Spinal cord (tissue), 10 donors: Measurements from ENCODE around the gene IMPDH2. TPM values are rescaled to one million over a fixed set of nuclear protein-coding genes. Genes with fewer than 3 reads are reported as not detected.

Experiments used
- DNase-seq, 6 donors: peaks; one replicate each; pipeline versions ENCODE4 v3.0.0 to v3.0.0-alpha.2; 2013 to 2015; ENCODE audit warnings: low spot score in 6 of 6, low read depth in 4 of 6
- H3K27ac ChIP-seq: one replicate; pipeline ENCODE4 v1.5.1; 2013; ENCODE audit warnings: low read depth, low read length, control low read depth
- H3K27me3 ChIP-seq: one replicate; pipeline ENCODE4 v1.6.1; 2013; ENCODE audit warnings: low read length; ENCODE audit not compliant: control insufficient read depth, insufficient read depth
- H3K36me3 ChIP-seq: one replicate; pipeline ENCODE4 v1.6.1; 2013; ENCODE audit warnings: low read length; ENCODE audit not compliant: control insufficient read depth, insufficient read depth
- H3K4me1 ChIP-seq: one replicate; pipeline ENCODE4 v1.6.1; 2013; ENCODE audit warnings: low read length; ENCODE audit not compliant: control insufficient read depth, insufficient read depth
- H3K4me3 ChIP-seq: one replicate; pipeline ENCODE4 v1.5.1; 2013; ENCODE audit warnings: low read depth, low read length, control low read depth
- H3K9me3 ChIP-seq: one replicate; pipeline ENCODE4 v1.6.1; 2013; ENCODE audit warnings: low read length; ENCODE audit not compliant: control insufficient read depth, insufficient read depth
- WGBS: methylation state at CpG from one replicate; pipeline ENCODE4 v1.1.5; 2013; ENCODE audit warnings: missing lambda C conversion rate; ENCODE audit not compliant: insufficient coverage; 5-methylcytosine and 5-hydroxymethylcytosine counted together
- long read RNA-seq, 4 donors: transcript quantifications; one replicate each; lab custom pipeline, GENCODE V29; 2026
- polyA plus RNA-seq, 2 donors: library from polyadenylated mRNA; unstranded; fragments of 120-200 nt; gene quantifications; one replicate each; pipeline ENCODE4 v1.2.1, GENCODE V29; 2013; ENCODE audit not compliant: insufficient read length in 2 of 2
- total RNA-seq, 2 donors: library from RNA; depleted of rRNA in 1 of 2; stranded (reverse); fragments of 120-200 nt in 1 of 2; fragments of >200 nt in 1 of 2; gene quantifications; one replicate each; pipeline versions ENCODE4 v1.2.3 to v1.2.4, GENCODE V29; 2013 to 2014
- donor health status: healthy.

The IMPDH2 gene
- total RNA-seq, result 100 to 1,000 TPM; 143 to 215 TPM
- 100 to 1,000 TPM; 139 to 150 TPM for polyA plus RNA-seq
- long read RNA-seq, donor 1, transcript IMPDH2-201 (14 exons, 1,643 nt), result major isoform, 36 of 57 reads
- long read RNA-seq, donor 1, transcript IMPDH2-205 (2 exons, 420 nt), result minor isoform, 5 of 57 reads
- long read RNA-seq, donor 1, partial matches to known transcripts, result 16 of 57 reads
- long read RNA-seq, donor 1, other reads (novel, unspliced or antisense), result 0 of 57 reads
- long read RNA-seq, donor 2, transcript IMPDH2-201 (14 exons, 1,643 nt), result major isoform, 7 of 8 reads
- long read RNA-seq, donor 2, partial matches to known transcripts, result 0 of 8 reads
- long read RNA-seq, donor 2, other reads (novel, unspliced or antisense), result 0 of 8 reads
- long read RNA-seq, donor 3, transcript IMPDH2-201 (14 exons, 1,643 nt), result major isoform, 16 of 24 reads
- long read RNA-seq, donor 3, partial matches to known transcripts, result 6 of 24 reads
- long read RNA-seq, donor 3, other reads (novel, unspliced or antisense), result 0 of 24 reads
- long read RNA-seq, donor 4, transcript IMPDH2-201 (14 exons, 1,643 nt), result major isoform, 86 of 154 reads
- long read RNA-seq, donor 4, transcript IMPDH2-205 (2 exons, 420 nt), result minor isoform, 6 of 154 reads
- long read RNA-seq, donor 4, partial matches to known transcripts, result 58 of 154 reads
- long read RNA-seq, donor 4, other reads (novel, unspliced or antisense), result 0 of 154 reads

GRCh38 chr3:49028673-49029562 lies at the start of gene IMPDH2:
TSS of gene IMPDH2 (minus strand) at chr3:49029398. CDS start at chr3:49029350, 48 bp downstream.
- DNase-seq, result peak; percentile 87 to 98 (median 90)
- H3K4me3 ChIP-seq, result peak within 1 kb of the TSS; percentile 95
- H3K27ac ChIP-seq, result peak within 1 kb of the TSS; percentile 89
- 2% methylated on average over 52 of the region's 55 CpGs for WGBS
- no peaks in the 10 kb centered on the region for H3K27me3 ChIP-seq
- H3K4me1 ChIP-seq, result peaks cover 17% of the 10 kb centered on the region
- H3K36me3 ChIP-seq, result peaks cover 69% of the 10 kb centered on the region
- no peaks in the 10 kb centered on the region for H3K9me3 ChIP-seq

DNA sequence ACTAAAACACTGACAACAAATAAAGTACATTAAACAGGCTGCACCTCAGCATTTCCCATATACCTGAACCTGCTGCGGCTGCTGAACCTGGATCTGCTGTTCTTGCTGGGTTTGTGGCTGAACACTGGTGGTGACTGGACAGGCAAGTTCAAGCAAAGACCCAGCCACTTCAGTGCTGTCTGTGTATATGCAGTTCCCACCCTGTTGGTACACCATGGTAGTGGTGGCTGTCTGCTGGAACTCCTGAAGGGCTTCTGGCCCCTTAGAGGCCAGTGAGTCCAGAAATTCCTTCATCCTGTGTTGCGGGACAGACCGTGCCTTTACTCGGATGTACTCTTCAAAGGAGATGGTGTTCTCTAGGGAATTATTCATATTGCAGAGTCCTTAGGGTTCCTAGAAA lies 47.4 kb upstream of the IMPDH2 start:
- H3K36me3 ChIP-seq, result peaks cover 57% of the 10 kb centered on the region
- no peaks in the 10 kb centered on the region for H3K4me1 ChIP-seq
- no peak for DNase-seq
- no peak overlapping the region for H3K4me3 ChIP-seq
- no peaks in the 10 kb centered on the region for H3K27me3 ChIP-seq
- H3K27ac ChIP-seq, result no peak overlapping the region
- 100% methylated on average over 3 of the region's 4 CpGs for WGBS
- no peaks in the 10 kb centered on the region for H3K9me3 ChIP-seq

DNA sequence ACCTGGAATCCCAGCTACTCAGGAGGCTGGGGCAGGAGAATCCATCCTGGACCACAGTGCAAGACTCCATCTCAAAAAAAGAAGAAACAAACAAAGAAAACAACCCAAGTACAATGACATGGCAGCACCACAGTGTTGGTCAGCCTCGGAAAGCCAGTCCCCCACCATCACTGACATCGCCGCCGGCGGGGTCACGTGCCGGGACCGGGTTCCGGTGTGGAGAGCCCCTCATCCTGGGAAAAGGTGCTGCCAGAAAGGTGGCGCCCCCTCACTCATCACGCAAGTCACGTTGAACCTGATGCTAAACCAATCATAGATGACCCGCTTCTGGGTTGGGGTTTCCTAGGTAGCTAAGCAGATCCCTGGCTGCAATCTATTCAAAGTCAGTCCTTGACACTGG lies 46.9 kb upstream of the IMPDH2 start:
- 90% methylated on average over 2 of the region's 13 CpGs for WGBS
- Histone ChIP-seq H3K4me1 (no peaks in the 10 kb centered on the region), H3K9me3 (no peaks in the 10 kb centered on the region), H3K36me3 (peaks cover 59% of the 10 kb centered on the region), H3K4me3 (no peak overlapping the region), H3K27ac (no peak overlapping the region), H3K27me3 (no peaks in the 10 kb centered on the region)
- no peak for DNase-seq

DNA sequence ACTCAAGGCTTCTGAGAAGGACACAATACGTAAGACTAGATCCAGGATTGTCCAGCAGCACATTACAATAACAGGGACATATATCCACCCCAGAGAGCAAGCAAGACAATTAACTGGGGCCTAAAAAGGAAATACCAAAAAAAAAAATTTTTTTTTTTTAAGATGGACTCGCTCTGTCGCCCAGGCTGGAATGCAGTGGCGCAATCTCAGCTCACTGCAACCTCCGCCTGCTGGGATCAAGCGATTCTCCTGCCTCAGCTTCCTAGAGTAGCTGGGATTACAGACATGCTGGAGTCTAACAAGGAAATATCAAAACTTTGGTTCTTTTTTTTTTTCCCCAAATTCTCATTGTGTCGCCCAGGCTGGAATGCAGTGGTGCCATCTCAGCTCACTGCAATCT lies 28.8 kb upstream of the IMPDH2 start:
- Histone ChIP-seq H3K36me3 (peaks cover 61% of the 10 kb centered on the region), H3K4me1 (no peaks in the 10 kb centered on the region), H3K27me3 (no peaks in the 10 kb centered on the region), H3K9me3 (no peaks in the 10 kb centered on the region), H3K4me3 (no peak overlapping the region), H3K27ac (no peak overlapping the region)
- WGBS, result 97% methylated on average over 5 of the region's 7 CpGs
- DNase-seq, result no peak

DNA sequence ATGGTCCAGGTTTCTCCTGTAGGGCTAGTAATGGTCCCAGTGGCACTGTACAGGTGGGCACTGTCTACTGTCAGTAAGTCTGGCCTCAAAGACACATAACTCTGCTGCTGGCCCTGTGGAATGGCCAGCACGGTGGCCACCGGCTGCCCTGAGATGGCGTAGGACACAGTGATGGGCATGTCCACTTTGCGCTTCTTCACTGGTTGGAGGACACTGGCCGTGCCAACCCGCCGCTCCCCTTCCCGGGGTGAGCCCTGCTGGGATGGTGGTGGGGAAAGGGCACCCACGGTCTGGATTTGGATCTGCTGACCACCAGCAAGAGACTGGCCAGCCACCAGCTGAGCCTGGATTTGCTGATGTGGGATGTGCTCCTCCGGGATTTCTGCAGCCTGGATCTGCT lies 28.1 kb upstream of the IMPDH2 start:
- H3K4me3 ChIP-seq, result no peak overlapping the region
- H3K27me3 ChIP-seq, result no peaks in the 10 kb centered on the region
- peaks cover 63% of the 10 kb centered on the region for H3K36me3 ChIP-seq

GRCh38 chr3:49054344-49054862 lies 25.2 kb upstream of the IMPDH2 start:
- H3K36me3 ChIP-seq, result peaks cover 59% of the 10 kb centered on the region
- H3K27ac ChIP-seq, result no peak overlapping the region
- H3K27me3 ChIP-seq, result no peaks in the 10 kb centered on the region
- H3K9me3 ChIP-seq, result no peaks in the 10 kb centered on the region
- no peaks in the 10 kb centered on the region for H3K4me1 ChIP-seq
- WGBS, result no CpG with 5 or more reads among the region's 2 CpGs
- no peak for DNase-seq
- no peak overlapping the region for H3K4me3 ChIP-seq

More for the DNA sequence above, 28.1 kb upstream of the IMPDH2 start:
- DNase-seq, result no peak
- H3K9me3 ChIP-seq, result no peaks in the 10 kb centered on the region
- H3K27ac ChIP-seq, result no peak overlapping the region
- 95% methylated on average over 10 of the region's 10 CpGs for WGBS
- H3K4me1 ChIP-seq, result no peaks in the 10 kb centered on the region

DNA sequence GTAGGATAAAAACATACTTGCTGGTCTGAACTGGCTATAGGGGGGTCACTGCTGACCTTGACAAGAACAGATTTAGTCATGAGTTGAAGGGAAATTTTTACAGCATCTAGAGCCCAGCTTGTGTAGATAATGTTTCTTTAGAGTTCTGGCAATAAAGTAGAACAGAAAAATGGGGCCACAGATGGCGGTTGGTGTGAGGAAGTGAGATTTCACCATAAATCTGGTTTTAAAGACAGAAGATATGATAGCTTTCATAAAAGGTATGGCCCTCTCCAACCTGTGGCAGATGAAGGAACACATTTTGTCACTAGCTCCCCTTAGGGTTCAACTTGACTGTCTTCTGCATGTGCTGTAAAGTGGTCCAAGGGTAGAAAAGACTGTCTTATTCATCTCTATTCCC lies 24.3 kb upstream of the IMPDH2 start:
- H3K4me3 ChIP-seq, result no peak overlapping the region
- DNase-seq, result no peak
- WGBS, result no CpG with 5 or more reads among the region's 1 CpG
- no peaks in the 10 kb centered on the region for H3K4me1 ChIP-seq
- H3K9me3 ChIP-seq, result no peaks in the 10 kb centered on the region
- H3K27me3 ChIP-seq, result no peaks in the 10 kb centered on the region
- peaks cover 61% of the 10 kb centered on the region for H3K36me3 ChIP-seq
- H3K27ac ChIP-seq, result no peak overlapping the region

- no peaks in the 10 kb centered on the region for H3K4me1 ChIP-seq
- H3K9me3 ChIP-seq, result no peaks in the 10 kb centered on the region
- H3K27me3 ChIP-seq, result no peaks in the 10 kb centered on the region
- no peak for DNase-seq
- H3K27ac ChIP-seq, result no peak overlapping the region
- no peak overlapping the region for H3K4me3 ChIP-seq
- peaks cover 76% of the 10 kb centered on the region for H3K36me3 ChIP-seq
- 100% methylated on average over 2 of the region's 3 CpGs for WGBS
Observed at GRCh38 chr3:49035281-49035680, 6.1 kb upstream of the IMPDH2 start.

DNA sequence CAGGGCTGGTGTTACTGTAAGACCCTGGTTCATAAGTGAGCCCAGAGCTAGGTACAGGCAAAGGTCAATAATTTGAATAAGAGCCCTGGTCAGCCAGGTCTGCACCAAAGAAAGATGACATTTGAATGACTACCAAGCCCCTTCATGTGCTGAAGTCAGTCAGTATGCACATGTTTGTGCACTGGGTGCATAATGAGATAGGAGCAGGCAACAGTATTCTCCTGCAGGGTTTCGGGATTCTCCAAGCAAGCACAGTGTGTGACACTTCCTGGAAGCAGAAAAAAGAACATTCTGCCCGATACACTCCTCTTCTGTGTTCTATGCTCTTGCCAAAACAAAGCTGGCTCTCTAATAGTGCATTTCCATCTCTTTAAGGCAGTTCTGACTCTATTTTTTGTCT lies 5.5 kb upstream of the IMPDH2 start:
- no peaks in the 10 kb centered on the region for H3K27me3 ChIP-seq
- no peak overlapping the region for H3K4me3 ChIP-seq
- H3K9me3 ChIP-seq, result no peaks in the 10 kb centered on the region
- H3K27ac ChIP-seq, result no peak overlapping the region
- no peaks in the 10 kb centered on the region for H3K4me1 ChIP-seq
- WGBS, result 86% methylated on average over 1 of the region's 2 CpGs
- DNase-seq, result no peak
- peaks cover 74% of the 10 kb centered on the region for H3K36me3 ChIP-seq
